Heart left ventricle (tissue), 16 donors: Measurements from ENCODE around the gene PPP1R1C. TPM values are rescaled to one million over a fixed set of nuclear protein-coding genes. Genes with fewer than 3 reads are reported as not detected.

Source experiments
- ATAC-seq, 4 donors: fragments of 200-7000 bp; cut with Tn5 transposase; one replicate each; pipeline ENCODE4 v1.9.1; 2020 to 2022; ENCODE audit warnings: moderate library complexity in 4 of 4, mild to moderate bottlenecking in 3 of 4, moderate number of reproducible peaks in 1 of 4
- DNase-seq, 5 donors: peaks; one replicate each; pipeline ENCODE4 v3.0.0-alpha.2; 2020
- H3K27ac ChIP-seq, 12 donors: fragments of 200-600 bp; sonication (generic) in 4 of 12; one replicate each; pipeline versions ENCODE4 v1.5.0 to v1.8.0; 2016 to 2022; ENCODE audit warnings: mild to moderate bottlenecking in 2 of 12
- H3K27me3 ChIP-seq, 9 donors: fragments of 200-600 bp; sonication (generic) in 2 of 9; one replicate each; pipeline versions ENCODE4 v1.5.1 to v1.8.0; 2016 to 2022; ENCODE audit warnings: mild to moderate bottlenecking in 3 of 9
- H3K36me3 ChIP-seq, 9 donors: fragments of 200-600 bp; sonication (generic) in 2 of 9; one replicate each; pipeline versions ENCODE4 v1.5.0 to v1.8.0; 2018 to 2022; ENCODE audit warnings: mild to moderate bottlenecking in 2 of 9
- H3K4me1 ChIP-seq, 12 donors: fragments of 200-600 bp; sonication (generic) in 4 of 12; one replicate each; pipeline versions ENCODE4 v1.5.0 to v1.8.0; 2016 to 2022; ENCODE audit warnings: mild to moderate bottlenecking in 3 of 12
- H3K4me3 ChIP-seq, 12 donors: fragments of 200-600 bp; sonication (generic) in 4 of 12; one replicate each; pipeline versions ENCODE4 v1.5.0 to v1.8.0; 2017 to 2022; ENCODE audit warnings: mild to moderate bottlenecking in 9 of 12, moderate library complexity in 4 of 12
- H3K9me3 ChIP-seq, 12 donors: fragments of 200-600 bp; sonication (generic) in 4 of 12; one replicate each; pipeline versions ENCODE4 v1.5.0 to v1.8.0; 2016 to 2022; ENCODE audit warnings: mild to moderate bottlenecking in 1 of 12
- CTCF ChIP-seq, 12 donors: fragments of 200-600 bp; sonication (generic) in 4 of 12; IDR thresholded peaks; one replicate each; pipeline versions ENCODE4 v1.5.0 to v1.8.0; 2018 to 2022; ENCODE audit warnings: antibody characterized with exemption in 12 of 12, mild to moderate bottlenecking in 5 of 12
- POLR2A ChIP-seq, 2 donors: fragments of 450-650 bp; IDR thresholded peaks; one replicate each; pipeline ENCODE4 v1.6.1; 2017; ENCODE audit warnings: antibody characterized with exemption in 2 of 2, mild to moderate bottlenecking in 2 of 2, moderate library complexity in 2 of 2
- WGBS, 4 donors: extraction: QIAGEN DNeasy Blood & Tissue Kit in 2 of 4; methylation state at CpG; one replicate each; pipeline versions ENCODE4 v1.1.5 to v1.1.7; 2013 to 2018; 5-methylcytosine and 5-hydroxymethylcytosine counted together
- intact Hi-C, 10 donors: fragments of 100-400 bp; cut with DNase I; formaldehyde crosslinking; loops; one replicate each; pipeline versions ENCODE4 v1.11.1 to v1.14.2; 2022
- polyA plus RNA-seq, 2 donors: library from polyadenylated mRNA; stranded (reverse); fragments of 200-250 nt; gene quantifications; one replicate each; pipeline ENCODE4 v1.2.3, GENCODE V29; 2013
- total RNA-seq, 9 donors: library from RNA; depleted of rRNA in 2 of 9; stranded (reverse); fragments of >200 nt in 2 of 9; fragmentation: NEBNext Ultra II Directional in 3 of 9; extraction: Animal tissue kit (Norgen Biotek cat#: 25700) in 3 of 9; gene quantifications; one replicate each; pipeline versions ENCODE4 v1.1.0 to v1.2.4, GENCODE V29; 2016 to 2023
- donor health status: ischemic (EF 13 %, LVEDD 7.1; RV severe dilation, severe dysfunction).
- donor health status: healthy with polysubstance abuse.
- donor health status: DM: no; HTN: yes; CAD: no.
- donor health status: DM: no; HTN: no; CAD: no.
- donor health status: ischemic (EF 25% LVEDD 6.9; RV normal size, moderate dysfunction).
- donor health status: ischemic (EF 25% LVEDD 5.7; RV mildly dilated, moderate dysfunction).
- donor health status: healthy.
- donor health status: DM: yes; HTN: yes; CAD: no.
- donor health status: ischemic (EF 35%, LVEDD 5.7; RV mildly dilated, moderate dysfunction).
- donor health status: nonischemic (EF 11% LVEDD 7.7; RV severe dilation, severe dysfunction).
- donor health status: DM: yes; HTN: yes; CAD: no.
- donor health status: PGD.
- donor health status: ischemic (EF 29% LVEDD 5.4; RV normal size, mild dysfunction).
- donor health status: nonischemic (EF 23%, LVEDD 6.1; RV moderate dilation, normal function).

The PPP1R1C gene
- total and polyA plus RNA-seq, 11 donors, result 2.9 to 44.5 (median 21.0) TPM

- Histone ChIP-seq H3K27ac (peak overlapping the region in 3 of 12 donors; percentile 9 to 23 (median 20)), H3K4me3 (no peak overlapping the region), H3K36me3 (no peaks in the 10 kb centered on the region), H3K4me1 (peaks cover 0 to 34% (median 20%) of the 10 kb centered on the region in 12 donors), H3K9me3 (no peaks in the 10 kb centered on the region), H3K27me3 (no peaks in the 10 kb centered on the region)
- DNase-seq (no peak), ATAC-seq (no peak)
- intact Hi-C loops, result no loop called here
- 91 to 96% (median 95%) methylated on average over 2 of the region's 2 CpGs for WGBS, 4 donors
- TF ChIP-seq POLR2A (IDR thresholded peaks at IDR 0.05), result no peak
- TF ChIP-seq CTCF (IDR thresholded peaks at IDR 0.05), result no peak
Measured at GRCh38 chr2:182048621-182049020, 63.0 kb downstream of the PPP1R1C start.

- intact Hi-C loops, result loop anchor here in 2 of 10 donors (5.0 kb wide), 2 partner anchors 57 to 62 kb away; partner anchors contain the start of gene PPP1R1C (in 1 of the 2)
- Histone ChIP-seq H3K9me3 (peaks cover 0 to 1% (median 0%) of the 10 kb centered on the region in 12 donors), H3K27ac (peak overlapping the region in 7 of 12 donors; percentile 12 to 56 (median 20)), H3K27me3 (no peaks in the 10 kb centered on the region), H3K4me3 (no peak overlapping the region), H3K36me3 (no peaks in the 10 kb centered on the region), H3K4me1 (peaks cover 0 to 34% (median 20%) of the 10 kb centered on the region in 12 donors)
- DNase-seq (no peak), ATAC-seq (peak in 3 of 4 donors; percentile 61 to 64 (median 63))
- WGBS, 4 donors, result 54 to 73% (median 64%) methylated on average over 3 of the region's 3 CpGs
- TF ChIP-seq POLR2A (IDR thresholded peaks at IDR 0.05) (no peak), CTCF (IDR thresholded peaks at IDR 0.05) (no peak)
Measured at GRCh38 chr2:182049372-182050148, 63.9 kb downstream of the PPP1R1C start.

GRCh38 chr2:182050333-182051135 is 64.9 kb downstream of the PPP1R1C start:
- intact Hi-C loops, result loop anchor here in 2 of 10 donors (5.0 kb wide), 2 partner anchors 58 to 63 kb away; partner anchors contain the start of gene PPP1R1C (in 1 of the 2)

More at GRCh38 chr2:182050333-182051135, 64.9 kb downstream of the PPP1R1C start:
- TF ChIP-seq CTCF (IDR thresholded peaks at IDR 0.05) (no peak), POLR2A (IDR thresholded peaks at IDR 0.05) (no peak)
- H3K27ac ChIP-seq, result peak overlapping the region in 4 of 12 donors; percentile 6 to 37 (median 16)
- no peak overlapping the region for H3K4me3 ChIP-seq
- no peaks in the 10 kb centered on the region for H3K36me3 ChIP-seq
- H3K4me1 ChIP-seq, result peaks cover 0 to 34% (median 20%) of the 10 kb centered on the region in 12 donors
- DNase-seq (no peak), ATAC-seq (no peak)
- H3K27me3 ChIP-seq, result no peaks in the 10 kb centered on the region
- H3K9me3 ChIP-seq, result peaks cover 0 to 5% (median 0%) of the 10 kb centered on the region in 12 donors
- WGBS, 4 donors, result 69 to 77% (median 71%) methylated on average over 4 of the region's 4 CpGs
